GM10248 (cell line): ENCODE measurements around the gene ADGRD1.

Source experiments
- CTCF ChIA-PET: fragments of 300-600 bp; sonication (Branson Sonifier 250); formaldehyde crosslinking; extraction: SDS; loops from one replicate; lab custom pipeline; 2021; ENCODE audit warnings: antibody characterized with exemption; lab: Yijun Ruan, JAX
- POLR2A ChIA-PET: fragments of 350-650 bp; sonication (Branson Sonifier 250); formaldehyde crosslinking; extraction: SDS; loops from one replicate; lab custom pipeline; 2020; ENCODE audit warnings: antibody characterized with exemption; lab: Yijun Ruan, JAX
- DNase-seq: peaks from one replicate; pipeline ENCODE4 v3.0.0; 2012; ENCODE audit errors: extremely low spot score
- TF ChIP-seq, protein P1 (sequence below): IDR thresholded peaks from 2 replicates; pipeline ENCODE4 v1.5.1; 2012; ENCODE audit warnings: mild to moderate bottlenecking, low read depth; ENCODE audit errors: extremely low read depth, missing control alignments, control extremely low read depth

ADGRD1 gene

DNA sequence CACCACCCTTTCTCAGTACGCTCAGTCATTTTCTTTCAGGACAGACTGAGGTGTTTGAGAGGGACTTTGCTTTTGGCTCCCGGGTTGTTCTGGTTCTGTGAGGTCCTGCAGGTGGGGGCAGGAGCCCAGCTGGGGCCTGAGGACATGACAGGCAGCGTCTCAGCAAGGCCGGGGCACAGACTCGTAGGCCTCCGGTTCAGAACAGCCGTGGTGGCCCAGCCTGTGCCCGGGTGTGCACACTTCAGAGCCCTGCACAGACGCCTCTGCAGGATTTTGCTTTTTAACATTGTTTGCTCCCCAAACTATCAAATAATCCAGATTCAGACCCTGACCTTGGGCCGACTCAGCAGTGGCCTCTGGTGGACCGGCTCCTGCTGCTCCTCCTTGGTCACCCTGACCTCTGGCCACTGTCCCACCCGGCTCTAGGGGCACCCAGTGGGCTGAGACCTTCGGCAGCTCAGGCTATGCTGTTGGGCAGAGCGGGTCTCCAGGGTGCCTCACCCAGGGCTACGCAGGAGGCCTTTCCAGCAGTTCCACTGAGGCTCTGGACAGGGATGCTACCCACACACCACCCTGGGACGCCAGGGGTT lies 65.2 kb downstream of the ADGRD1 start:
- DNase-seq = no peak
- POLR2A ChIA-PET = no interaction called here
- TF ChIP-seq, protein P1, sequence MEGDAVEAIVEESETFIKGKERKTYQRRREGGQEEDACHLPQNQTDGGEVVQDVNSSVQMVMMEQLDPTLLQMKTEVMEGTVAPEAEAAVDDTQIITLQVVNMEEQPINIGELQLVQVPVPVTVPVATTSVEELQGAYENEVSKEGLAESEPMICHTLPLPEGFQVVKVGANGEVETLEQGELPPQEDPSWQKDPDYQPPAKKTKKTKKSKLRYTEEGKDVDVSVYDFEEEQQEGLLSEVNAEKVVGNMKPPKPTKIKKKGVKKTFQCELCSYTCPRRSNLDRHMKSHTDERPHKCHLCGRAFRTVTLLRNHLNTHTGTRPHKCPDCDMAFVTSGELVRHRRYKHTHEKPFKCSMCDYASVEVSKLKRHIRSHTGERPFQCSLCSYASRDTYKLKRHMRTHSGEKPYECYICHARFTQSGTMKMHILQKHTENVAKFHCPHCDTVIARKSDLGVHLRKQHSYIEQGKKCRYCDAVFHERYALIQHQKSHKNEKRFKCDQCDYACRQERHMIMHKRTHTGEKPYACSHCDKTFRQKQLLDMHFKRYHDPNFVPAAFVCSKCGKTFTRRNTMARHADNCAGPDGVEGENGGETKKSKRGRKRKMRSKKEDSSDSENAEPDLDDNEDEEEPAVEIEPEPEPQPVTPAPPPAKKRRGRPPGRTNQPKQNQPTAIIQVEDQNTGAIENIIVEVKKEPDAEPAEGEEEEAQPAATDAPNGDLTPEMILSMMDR = no peak
- CTCF ChIA-PET = no interaction called here

DNA sequence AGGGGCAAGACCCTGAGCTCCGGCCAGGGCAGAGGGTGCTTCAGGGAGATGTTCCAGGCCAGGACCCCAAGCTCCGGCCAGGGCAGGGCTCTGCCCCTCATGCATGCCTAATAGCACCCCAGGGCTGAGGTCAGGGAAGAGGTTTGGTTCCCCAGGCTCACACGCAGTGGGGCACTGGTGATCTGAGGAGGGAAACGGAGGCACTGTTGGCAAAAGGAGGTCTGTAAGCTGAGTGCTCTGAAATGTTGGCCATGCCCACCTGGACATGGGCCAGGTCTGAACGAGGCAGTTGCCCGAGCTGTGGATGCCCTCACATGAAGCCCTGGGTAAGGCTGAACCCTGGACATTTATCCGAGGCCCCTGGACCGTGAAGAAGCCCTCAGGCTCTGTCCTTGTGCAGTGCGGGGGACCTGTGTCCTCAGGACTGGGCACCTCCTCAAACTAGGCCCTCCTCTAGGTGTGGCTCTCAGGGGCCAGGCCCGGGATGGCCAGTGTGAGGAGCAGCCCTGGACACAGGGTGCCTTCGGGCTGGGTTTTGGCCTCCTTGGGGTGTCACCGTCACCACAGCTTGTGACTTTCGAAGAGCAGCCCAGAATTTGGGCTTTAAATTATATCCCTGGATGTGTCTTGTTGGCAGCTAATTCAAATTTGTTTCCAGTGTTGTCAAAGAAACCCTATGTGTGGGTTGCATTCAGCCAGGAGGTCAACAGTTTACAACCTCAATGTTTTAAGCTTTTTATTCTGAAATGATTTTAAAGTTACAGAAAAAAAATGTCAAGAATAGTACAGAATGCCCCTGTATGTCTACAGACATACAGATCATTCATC lies 66.8 kb downstream of the ADGRD1 start:
- ChIA-PET POLR2A (no interaction called here), CTCF (no interaction called here)
- TF ChIP-seq, protein P1 = no peak
- no peak for DNase-seq

DNA sequence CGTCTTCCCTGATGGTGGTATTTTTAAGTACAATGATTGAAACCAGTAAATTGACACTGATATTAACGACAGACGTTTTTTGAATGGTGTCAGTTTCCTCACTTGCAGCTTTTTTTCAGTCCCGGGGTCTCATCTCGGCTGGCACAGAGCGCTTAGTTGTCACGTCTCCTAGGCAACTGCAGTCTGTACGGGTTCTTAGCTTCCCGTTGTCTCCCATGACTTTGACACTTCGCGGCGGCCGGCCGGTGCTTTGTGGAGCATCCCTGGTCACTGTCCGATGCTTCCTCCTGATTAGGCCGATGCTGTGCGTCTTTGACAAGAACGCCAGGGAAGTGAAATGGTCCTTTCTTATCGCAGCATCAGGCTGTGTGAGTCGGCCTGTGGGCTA lies 67.4 kb downstream of the ADGRD1 start:
- ChIA-PET CTCF (no interaction called here), POLR2A (no interaction called here)
- DNase-seq = no peak
- TF ChIP-seq, protein P1 = no peak

DNA sequence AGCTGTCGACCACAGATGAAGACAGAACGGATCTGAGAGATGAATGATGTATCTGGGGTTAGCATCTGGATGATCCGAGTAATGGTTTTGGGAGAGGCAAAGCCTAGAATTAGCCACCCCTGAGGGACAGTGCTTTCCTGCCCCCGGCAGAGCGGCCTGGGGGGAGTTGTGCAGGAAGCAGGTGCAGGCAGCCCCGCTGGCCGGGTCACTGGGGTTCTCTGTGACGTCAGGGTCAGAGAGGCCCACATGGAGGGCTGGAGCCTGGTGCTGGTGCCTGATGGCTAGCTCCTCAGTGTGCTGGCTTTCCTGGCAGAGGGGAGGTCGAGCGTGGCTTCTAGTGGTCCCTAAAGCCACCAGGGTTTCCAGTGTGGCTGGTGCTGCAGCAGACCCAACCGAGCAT lies 70.3 kb downstream of the ADGRD1 start:
- POLR2A ChIA-PET = no interaction called here
- CTCF ChIA-PET = no interaction called here
- TF ChIP-seq, protein P1 = no peak
- no peak for DNase-seq

DNA sequence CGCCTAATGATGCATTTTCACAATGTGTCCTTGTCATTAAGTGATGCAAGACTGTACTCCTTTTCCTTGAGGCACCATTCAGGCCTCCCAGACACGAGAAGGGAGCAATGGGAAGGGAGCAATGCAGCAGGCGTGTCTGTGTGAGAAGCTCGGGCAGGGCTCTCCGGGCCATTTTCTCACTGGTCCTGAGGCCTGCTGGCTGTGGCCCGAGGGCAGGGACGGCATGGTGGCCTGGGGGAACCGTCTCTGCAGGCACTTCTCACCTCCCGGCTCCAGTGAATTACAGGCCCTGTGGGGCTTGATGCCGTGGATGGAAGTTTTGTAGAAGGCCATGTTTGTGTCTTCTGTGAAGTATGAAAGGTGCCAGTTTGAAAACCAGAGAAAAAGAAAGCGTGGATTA lies 71.0 kb downstream of the ADGRD1 start:
- TF ChIP-seq, protein P1 = no peak
- ChIA-PET CTCF (no interaction called here), POLR2A (no interaction called here)
- DNase-seq = no peak

DNA sequence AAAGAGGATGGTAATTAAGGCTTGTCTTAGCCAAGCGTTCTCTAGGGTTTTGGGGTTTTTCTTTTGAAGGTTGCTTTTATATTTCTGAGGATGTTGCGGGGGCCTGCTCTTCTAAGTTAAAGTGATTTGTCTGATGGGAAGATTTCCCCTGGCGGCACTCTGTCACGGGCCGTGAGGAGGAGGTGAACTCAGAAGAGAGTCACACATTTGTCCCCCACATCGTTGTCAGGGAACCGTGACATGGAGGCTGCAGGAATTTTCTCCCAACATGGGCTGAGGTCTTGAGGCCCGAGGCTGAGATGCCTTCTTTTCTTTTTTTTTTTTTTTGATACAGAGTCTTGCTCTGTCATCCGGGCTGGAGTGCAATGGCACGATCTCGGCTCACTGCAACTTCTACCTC lies 71.5 kb downstream of the ADGRD1 start:
- ChIA-PET POLR2A (no interaction called here), CTCF (no interaction called here)
- TF ChIP-seq, protein P1 = no peak
- DNase-seq = no peak
